PC-9 (cell line): ENCODE data around the gene LAYN.

Experiments
- CTCF ChIP-seq: fragments of 200-600 bp; sonication (generic); conservative IDR thresholded peaks from 2 replicates; pipeline ENCODE4 v1.6.1; 2017; ENCODE audit warnings: mixed run types, antibody characterized with exemption, mild to moderate bottlenecking, moderate library complexity
- EZH2 ChIP-seq: fragments of 200-600 bp; sonication (generic); IDR thresholded peaks from 2 replicates; pipeline ENCODE4 v1.8.0; 2017; ENCODE audit warnings: antibody characterized with exemption, low read depth

DNA sequence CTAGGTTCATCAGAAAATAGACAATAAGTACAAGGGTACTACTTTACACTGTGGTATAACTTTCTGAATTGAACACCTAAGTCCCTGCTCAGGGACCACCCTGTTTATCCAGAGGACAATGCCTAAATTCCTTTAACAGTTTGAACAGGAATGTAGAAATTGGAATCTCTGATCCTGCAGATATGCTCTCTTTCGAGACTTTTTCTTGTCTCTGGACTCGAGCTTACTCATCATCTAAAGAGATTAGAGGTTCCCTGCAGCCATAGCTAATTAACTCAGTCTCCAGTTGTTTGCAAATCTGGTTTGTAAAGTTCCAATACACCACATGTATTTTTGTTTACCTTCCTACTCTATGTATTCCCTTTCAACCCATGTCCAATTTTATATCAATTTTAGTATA lies 24.9 kb upstream of the LAYN start:
- TF ChIP-seq CTCF = no peak
- no peak for TF ChIP-seq EZH2
